HCT116 (cell line): ENCODE data around the gene OSBPL5. TPM values are rescaled to one million over a fixed set of nuclear protein-coding genes. Genes with fewer than 3 reads are reported as not detected.

Experiments used
- ATAC-seq: fragments of 200-7000 bp; cut with Tn5 transposase; 2 replicates; pipeline ENCODE4 v1.9.1; 2020; ENCODE audit warnings: mild to moderate bottlenecking, moderate library complexity
- BruUV-seq: library from RNA; stranded (reverse); fragments of 400-500 nt; replicated peaks from 2 replicates; lab custom pipeline; 2021; lab: Mats Ljungman, UMichigan
- CTCF ChIA-PET: fragments of 300-600 bp; sonication (Branson Sonifier 250); formaldehyde crosslinking; loops from one replicate; lab custom pipeline; 2021; ENCODE audit warnings: antibody characterized with exemption; lab: Charles Lee
- POLR2A ChIA-PET: fragments of 300-600, 350-600 bp; sonication (Branson Sonifier 250); formaldehyde crosslinking; loops from one replicate; lab custom pipeline; 2021; ENCODE audit warnings: antibody characterized with exemption; lab: Charles Lee
- RAD21 ChIA-PET, 2 experiments: fragments of 300-600 bp; sonication (Branson Sonifier 250); formaldehyde crosslinking; loops; one replicate each; lab custom pipeline; 2023; ENCODE audit warnings: low total read pairs in 2 of 2; ENCODE audit not compliant: uncharacterized antibody in 2 of 2, unreplicated experiment in 2 of 2, low non-redundant PET in 1 of 2; lab: Charles Lee
- DNase-seq: peaks from one replicate; pipeline ENCODE4 v3.0.0-alpha.2; 2010; ENCODE audit warnings: low read depth, low spot score
- H2AFZ ChIP-seq: fragments of 200-600 bp; shearing (Covaris generic), sonication (generic); 2 replicates; pipeline ENCODE4 v1.6.1; 2017; ENCODE audit warnings: low read depth, mixed run types, mixed read lengths, antibody characterized with exemption, low read length; ENCODE audit not compliant: poor library complexity, severe bottlenecking
- H3K27ac ChIP-seq: 2 replicates; pipeline ENCODE4 v1.5.1; 2012; ENCODE audit warnings: low read depth, low read length
- H3K27me3 ChIP-seq: fragments of 200-600 bp; sonication (generic); 2 replicates; pipeline ENCODE4 v1.6.1; 2016; ENCODE audit warnings: mixed run types, low read length, mixed read lengths; ENCODE audit not compliant: insufficient read depth
- H3K36me3 ChIP-seq, 2 experiments: fragments of 200-500 bp in 1 of 2; fragments of 200-600 bp in 1 of 2; sonication (Bioruptor generic) in 1 of 2; sonication (generic) in 1 of 2; 2 replicates each; pipeline versions ENCODE4 v1.5.1 to v1.6.1; 2014 to 2016; ENCODE audit warnings: low read length in 2 of 2, inconsistent platforms in 1 of 2, mixed read lengths in 1 of 2, mixed run types in 1 of 2; ENCODE audit not compliant: insufficient read depth in 2 of 2, control insufficient read depth in 1 of 2
- H3K4me1 ChIP-seq, 2 experiments: fragments of 200-600 bp in 1 of 2; sonication (generic) in 1 of 2; 2 replicates each; pipeline versions ENCODE4 v1.5.1 to v1.6.1; 2012 to 2017; ENCODE audit warnings: low read length in 2 of 2, inconsistent platforms in 1 of 2, mild to moderate bottlenecking in 1 of 2, mixed read lengths in 1 of 2, mixed run types in 1 of 2, moderate library complexity in 1 of 2; ENCODE audit not compliant: insufficient read depth in 2 of 2, control insufficient read depth in 1 of 2
- H3K4me2 ChIP-seq: fragments of 200-600 bp; sonication (generic); 2 replicates; pipeline ENCODE4 v1.6.1; 2017; ENCODE audit warnings: mixed run types, low read length, mixed read lengths
- H3K4me3 ChIP-seq, 2 experiments: fragments of 200-600 bp in 1 of 2; sonication (generic) in 1 of 2; replicated peaks in 1 of 2; 2 replicates each; pipeline ENCODE4 v1.5.1; 2011 to 2016; ENCODE audit warnings: low read length in 2 of 2, control low read depth in 1 of 2, low read depth in 1 of 2, mild to moderate bottlenecking in 1 of 2, mixed read lengths in 1 of 2, mixed run types in 1 of 2
- H3K79me2 ChIP-seq: fragments of 200-600 bp; sonication (generic); 2 replicates; pipeline ENCODE4 v1.6.1; 2017; ENCODE audit warnings: mild to moderate bottlenecking, mixed run types, low read length, moderate library complexity, mixed read lengths; ENCODE audit not compliant: insufficient read depth
- H3K9ac ChIP-seq: fragments of 200-600 bp; sonication (generic); 2 replicates; pipeline ENCODE4 v1.6.1; 2016; ENCODE audit warnings: low read length, mixed read lengths
- H3K9me2 ChIP-seq: fragments of 200-600 bp; sonication (generic), shearing (Covaris generic); 2 replicates; pipeline ENCODE4 v1.6.1; 2017; ENCODE audit warnings: mixed run types, mild to moderate bottlenecking, moderate library complexity; ENCODE audit not compliant: insufficient read depth
- H3K9me3 ChIP-seq, 2 experiments: fragments of 200-500 bp in 1 of 2; fragments of 200-600 bp in 1 of 2; sonication (Bioruptor generic) in 1 of 2; sonication (generic) in 1 of 2; 2 replicates each; pipeline ENCODE4 v1.6.1; 2014 to 2017; ENCODE audit warnings: low read length in 2 of 2, mixed read lengths in 2 of 2, inconsistent platforms in 1 of 2, low read depth in 1 of 2, mild to moderate bottlenecking in 1 of 2, mixed run types in 1 of 2, moderate library complexity in 1 of 2; ENCODE audit not compliant: control insufficient read depth in 1 of 2, insufficient read depth in 1 of 2
- H4K20me1 ChIP-seq: fragments of 200-600 bp; sonication (generic), shearing (Covaris generic); 2 replicates; pipeline ENCODE4 v1.6.1; 2017; ENCODE audit warnings: mixed run types, mild to moderate bottlenecking, moderate library complexity; ENCODE audit not compliant: insufficient read depth
- CBX3 ChIP-seq: IDR thresholded peaks from 2 replicates; pipeline ENCODE4 v1.6.1; 2012; ENCODE audit warnings: low read depth
- EZH2 ChIP-seq: fragments of 200-600 bp; sonication (generic); IDR thresholded peaks from 2 replicates; pipeline ENCODE4 v1.6.1; 2017; ENCODE audit warnings: antibody characterized with exemption, mixed run types
- JUND ChIP-seq: IDR thresholded peaks from 2 replicates; pipeline ENCODE4 v1.6.1; 2012
- POLR2A ChIP-seq: IDR thresholded peaks from 2 replicates; pipeline ENCODE4 v1.7.0; 2011; ENCODE audit warnings: borderline replicate concordance; ENCODE audit not compliant: insufficient read depth, insufficient read length; ENCODE audit errors: extremely low read depth
- ZBTB33 ChIP-seq: IDR thresholded peaks from 2 replicates; pipeline ENCODE4 v1.6.1; 2011; ENCODE audit warnings: mild to moderate bottlenecking, low read length, moderate library complexity; ENCODE audit not compliant: insufficient replicate concordance; ENCODE audit errors: extremely low read depth
- intact Hi-C: fragments of 100-400 bp; cut with micrococcal nuclease; formaldehyde crosslinking; loops from 2 replicates; pipeline ENCODE4 v1.10.0; 2022
- total RNA-seq: library from RNA; stranded (reverse); gene quantifications from one replicate; pipeline ENCODE4 v1.2.1, GENCODE V29; 2021; ENCODE audit not compliant: unreplicated experiment

Gene OSBPL5
- total RNA-seq, 1 experiment from 2014 or later, result 44.2 TPM

- no peaks in the 10 kb centered on the region for H4K20me1 ChIP-seq
These were observed 19.9 kb downstream of the OSBPL5 start for GRCh38 chr11:3145206-3145520.

DNA sequence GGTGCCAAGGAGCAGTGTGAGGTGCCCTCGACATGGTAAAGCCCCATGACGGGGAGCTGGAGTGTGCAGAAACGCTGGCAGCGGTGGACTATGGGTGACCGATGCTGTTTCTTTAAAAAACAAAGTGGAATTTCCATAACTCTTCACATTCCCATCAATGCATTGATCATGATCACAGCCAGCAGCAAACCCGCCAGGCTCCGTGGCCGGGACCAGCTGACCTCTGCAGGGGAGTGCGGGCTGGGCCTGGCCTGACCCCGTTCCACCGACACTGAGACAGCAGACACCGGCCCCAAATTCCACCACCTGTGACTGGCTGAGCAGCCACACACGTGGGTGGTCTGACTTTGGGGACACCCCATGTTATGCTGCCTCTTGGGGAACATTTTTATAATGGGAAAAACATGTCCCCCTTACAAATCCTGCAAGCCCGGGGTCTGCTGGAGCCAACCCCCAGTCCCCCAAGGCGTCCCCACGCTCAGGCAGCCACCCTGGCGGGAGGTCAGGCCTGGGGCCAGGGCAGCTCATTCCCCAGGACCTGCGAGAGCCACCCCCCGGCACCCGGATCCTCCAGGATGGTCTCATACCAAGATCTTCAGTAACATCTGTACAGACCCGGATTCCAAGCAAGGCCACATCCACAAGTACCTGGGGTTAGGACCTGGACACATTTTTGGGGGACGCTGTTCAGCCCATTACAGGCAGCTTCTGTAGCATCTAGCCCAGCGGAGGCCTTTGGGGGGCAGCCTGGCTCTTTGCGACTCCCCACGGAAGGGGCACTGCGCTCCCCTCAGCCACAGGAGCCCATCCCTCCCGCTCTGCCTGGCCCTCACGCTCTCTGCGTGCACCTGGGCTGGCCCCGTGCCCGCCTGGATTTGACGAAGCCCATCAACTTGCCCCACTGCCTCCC lies 20.6 kb downstream of the OSBPL5 start:
- BruUV-seq, result no TSS peak
- H2AFZ ChIP-seq, result no peak overlapping the region
- no peaks in the 10 kb centered on the region for H3K9me3 ChIP-seq
- H3K9me2 ChIP-seq, result no peaks in the 10 kb centered on the region
- no peaks in the 10 kb centered on the region for H4K20me1 ChIP-seq
- no peaks in the 10 kb centered on the region for H3K27me3 ChIP-seq
- no peak overlapping the region for H3K9ac ChIP-seq
- no peaks in the 10 kb centered on the region; a peak in 1 of 4 replicates for H3K36me3 ChIP-seq
- TF ChIP-seq CBX3 (no peak), JUND (no peak), POLR2A (no peak), EZH2 (no peak)
- no peak for ATAC-seq
- H3K4me2 ChIP-seq, result no peak overlapping the region
- POLR2A ChIA-PET, result no interaction called here
- DNase-seq, result no peak
- CTCF ChIA-PET, result no interaction called here
- intact Hi-C loops, result no loop called here
- H3K4me3 ChIP-seq, result no peak overlapping the region
- no peaks in the 10 kb centered on the region for H3K4me1 ChIP-seq
- H3K79me2 ChIP-seq, result 0 out of 2 replicates have a peak, but pooled peaks cover 3% of the 10 kb centered on the region
- H3K27ac ChIP-seq, result no peak overlapping the region
- RAD21 ChIA-PET, result no interaction called here

More at GRCh38 chr11:3145206-3145520, 19.9 kb downstream of the OSBPL5 start:
- Histone ChIP-seq H3K9me3 (no peaks in the 10 kb centered on the region), H3K9me2 (no peaks in the 10 kb centered on the region), H3K79me2 (peaks cover 1% of the 10 kb centered on the region; the same call in 1 of the 2 replicates), H3K36me3 (no peaks in the 10 kb centered on the region; a peak in 1 of 4 replicates), H3K4me2 (no peak overlapping the region), H3K27me3 (no peaks in the 10 kb centered on the region), H3K4me3 (no peak overlapping the region), H3K27ac (no peak overlapping the region), H3K9ac (no peak overlapping the region), H3K4me1 (no peaks in the 10 kb centered on the region), H2AFZ (no peak overlapping the region)
- ChIA-PET CTCF (no interaction called here), RAD21 (no interaction called here), POLR2A (no interaction called here)
- ATAC-seq, result no peak
- no peak for TF ChIP-seq ZBTB33
- no peak for DNase-seq
- BruUV-seq, result no TSS peak
- intact Hi-C loops, result no loop called here
